Cardiac muscle cell (in vitro differentiated cells and primary cell): ENCODE results near the gene COPA. TPM values are rescaled to one million over a fixed set of nuclear protein-coding genes. Genes with fewer than 3 reads are reported as not detected.

Experiments used
- DNase-seq, 2 donors: peaks; one replicate each; pipeline versions ENCODE4 v3.0.0 to v3.0.0-alpha.2; 2010 to 2017; ENCODE audit warnings: low read depth in 1 of 2, low spot score in 1 of 2
- H3K27ac ChIP-seq: fragments of 200-600 bp; sonication (generic); 2 replicates; pipeline ENCODE4 v1.5.1; 2016
- H3K27me3 ChIP-seq: fragments of 200-600 bp; sonication (generic); 2 replicates; pipeline ENCODE4 v1.6.0; 2016; ENCODE audit warnings: control low read depth
- H3K36me3 ChIP-seq: fragments of 200-600 bp; sonication (generic); 2 replicates; pipeline ENCODE4 v1.5.1; 2016; ENCODE audit warnings: control low read depth
- H3K4me1 ChIP-seq: fragments of 200-600 bp; sonication (generic); 2 replicates; pipeline ENCODE4 v1.8.1; 2017; ENCODE audit warnings: low read depth, mild to moderate bottlenecking, mixed run types
- H3K4me3 ChIP-seq: fragments of 200-600 bp; sonication (generic); 2 replicates; pipeline ENCODE4 v1.5.1; 2016; ENCODE audit warnings: mild to moderate bottlenecking
- H3K9me3 ChIP-seq: fragments of 200-600 bp; sonication (generic); 2 replicates; pipeline ENCODE4 v1.5.1; 2017; ENCODE audit warnings: low read depth, mild to moderate bottlenecking, control low read depth
- CTCF ChIP-seq: IDR thresholded peaks from 2 replicates; pipeline ENCODE4 v1.5.1; 2012; ENCODE audit warnings: low read depth, mild to moderate bottlenecking, low read length
- polyA plus RNA-seq: library from polyadenylated mRNA; unstranded; fragments of >200 nt; fragmentation: Nextera tagmentation; extraction: Ambion mirVana; gene quantifications from 2 replicates; pipeline ENCODE4 v1.2.1, GENCODE V29; 2016
- total RNA-seq: library from RNA; depleted of rRNA; stranded (reverse); fragments of >200 nt; gene quantifications from 2 replicates; pipeline ENCODE4 v1.2.3, GENCODE V29; 2016

COPA gene
- total and polyA plus RNA-seq, 2 experiments from 2014 or later: 129 to 139 TPM

DNA sequence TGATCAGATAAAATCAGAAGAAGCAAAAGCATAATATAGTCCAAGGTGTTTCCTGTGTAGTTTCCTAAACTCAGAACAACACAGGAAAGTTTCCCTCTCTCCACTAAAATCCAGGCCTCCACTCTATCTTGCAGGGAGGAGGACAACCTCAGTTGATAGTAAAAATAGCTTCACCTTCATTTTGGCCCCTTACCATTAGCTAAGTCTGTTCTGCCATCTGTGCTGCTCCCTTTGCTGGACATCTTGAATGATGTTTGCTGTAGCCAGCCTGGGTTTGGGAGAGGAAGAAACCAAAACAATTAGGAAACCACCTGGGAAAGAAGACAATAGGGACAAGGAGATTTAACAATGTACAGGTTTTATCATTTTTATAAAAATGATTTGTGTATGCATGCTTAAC, 99.3 kb downstream of the COPA start:
- Histone ChIP-seq H3K4me3 (no peak overlapping the region), H3K9me3 (no peaks in the 10 kb centered on the region), H3K4me1 (peaks cover 46% of the 10 kb centered on the region), H3K27ac (peak overlapping the region; percentile 75), H3K27me3 (no peaks in the 10 kb centered on the region), H3K36me3 (peaks cover 17% of the 10 kb centered on the region)
- no peak for DNase-seq
- TF ChIP-seq CTCF: no peak

DNA sequence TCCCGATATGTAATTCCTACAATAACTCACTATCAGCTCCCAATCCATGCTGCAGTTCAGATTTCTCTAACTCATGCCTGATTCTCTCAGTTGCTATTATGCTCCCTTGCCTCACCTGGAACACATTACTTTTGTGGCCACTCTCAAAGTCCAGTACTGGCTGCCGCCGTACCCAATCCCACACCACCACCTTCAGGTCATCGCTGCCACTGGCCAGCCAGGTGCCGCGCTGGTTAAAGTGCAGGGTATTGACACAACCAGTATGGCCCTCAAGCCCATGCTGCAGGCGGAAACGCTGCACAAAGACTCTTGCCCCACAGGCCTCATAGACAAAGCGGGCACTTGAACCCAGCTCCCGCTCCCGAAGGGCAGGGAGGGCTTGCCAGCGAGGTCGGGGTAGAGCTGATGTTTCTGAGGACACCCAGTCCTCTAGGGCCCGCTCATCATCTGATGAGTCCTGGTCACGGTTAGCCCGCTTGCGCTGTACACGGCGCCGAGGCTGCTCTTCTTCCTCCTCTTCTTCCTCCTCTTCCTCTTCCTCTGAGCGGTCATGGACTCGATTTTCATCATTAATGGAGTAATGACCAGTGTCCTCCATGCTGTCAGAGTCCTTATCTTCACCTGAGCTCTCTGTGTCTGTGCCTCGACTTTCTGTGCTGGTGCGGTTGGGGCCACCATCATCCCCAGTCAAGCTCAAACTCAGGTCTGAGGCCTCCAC, 103.3 kb downstream of the COPA start:
- no peaks in the 10 kb centered on the region for H3K9me3 ChIP-seq
- peaks cover 14% of the 10 kb centered on the region for H3K4me1 ChIP-seq
- no peak for DNase-seq
- H3K4me3 ChIP-seq: no peak overlapping the region
- TF ChIP-seq CTCF: no peak
- H3K27me3 ChIP-seq: no peaks in the 10 kb centered on the region
- H3K27ac ChIP-seq: no peak overlapping the region
- H3K36me3 ChIP-seq: peaks cover 52% of the 10 kb centered on the region

Other genes with a start within 250 kb of the COPA start
- 23.0 and 29.1 TPM in 2 replicates for gene IGSF8, start 244.6 kb downstream of the COPA start, total RNA-seq
- 21.1 and 32.2 TPM in 2 replicates for gene IGSF8, start 244.6 kb downstream of the COPA start, polyA plus RNA-seq
- gene ATP1A2, start 227.5 kb downstream of the COPA start, total RNA-seq: 19.3 and 40.9 TPM in 2 replicates
- gene ATP1A2, start 227.5 kb downstream of the COPA start, polyA plus RNA-seq: 11.3 and 14.2 TPM in 2 replicates
- 0.57 TPM in 1 of 2 replicates, not detected in the other for gene ATP1A4, start 191.6 kb downstream of the COPA start, total RNA-seq
- gene ATP1A4, start 191.6 kb downstream of the COPA start, polyA plus RNA-seq: 0.16 and 0.21 TPM in 2 replicates
- gene CASQ1, start 152.7 kb downstream of the COPA start, total RNA-seq: 21.4 and 28.3 TPM in 2 replicates
- 22.5 and 23.6 TPM in 2 replicates for gene CASQ1, start 152.7 kb downstream of the COPA start, polyA plus RNA-seq
- 112 and 194 TPM in 2 replicates for gene PEA15, start 137.9 kb downstream of the COPA start, total RNA-seq
- 64.5 and 93.2 TPM in 2 replicates for gene PEA15, start 137.9 kb downstream of the COPA start, polyA plus RNA-seq
- gene DCAF8, start 80.7 kb downstream of the COPA start, total RNA-seq: 122 and 210 TPM in 2 replicates
- gene DCAF8, start 80.7 kb downstream of the COPA start, polyA plus RNA-seq: 151 and 176 TPM in 2 replicates
- 129 and 172 TPM in 2 replicates for gene PEX19, start 58.1 kb downstream of the COPA start, total RNA-seq
- gene PEX19, start 58.1 kb downstream of the COPA start, polyA plus RNA-seq: 82.5 and 125 TPM in 2 replicates
- 55.4 and 65.8 TPM in 2 replicates for gene NCSTN, start 133 bp upstream of the COPA start, total RNA-seq
- gene NCSTN, start 133 bp upstream of the COPA start, polyA plus RNA-seq: 97.8 and 113 TPM in 2 replicates
- gene NHLH1, start 23.8 kb upstream of the COPA start, total RNA-seq: 0.11 and 0.12 TPM in 2 replicates
- 1.6 TPM in 1 of 2 replicates, not detected in the other for gene NHLH1, start 23.8 kb upstream of the COPA start, polyA plus RNA-seq
- 14.1 and 24.6 TPM in 2 replicates for gene VANGL2, start 57.3 kb upstream of the COPA start, total RNA-seq
- 15.2 and 22.0 TPM in 2 replicates for gene VANGL2, start 57.3 kb upstream of the COPA start, polyA plus RNA-seq
- not detected in 2 replicates for gene SLAMF6, start 180.0 kb upstream of the COPA start, total RNA-seq
- gene SLAMF6, start 180.0 kb upstream of the COPA start, polyA plus RNA-seq: not detected in 2 replicates
- not detected in 2 replicates for gene CD84, start 236.2 kb upstream of the COPA start, total RNA-seq
- not detected in 2 replicates for gene CD84, start 236.2 kb upstream of the COPA start, polyA plus RNA-seq